IPS-20b (cell line): Measurements from ENCODE around the gene GNB1L.

Source experiments
- H3K27ac ChIP-seq: one replicate; pipeline ENCODE4 v1.5.1; 2013; ENCODE audit warnings: low read length
- H3K27me3 ChIP-seq: 2 replicates; pipeline ENCODE4 v1.6.1; 2013; ENCODE audit warnings: mild to moderate bottlenecking, low read length, inconsistent platforms; ENCODE audit not compliant: insufficient read depth
- H3K36me3 ChIP-seq: 2 replicates; pipeline ENCODE4 v1.6.1; 2013; ENCODE audit warnings: low read depth, mild to moderate bottlenecking, inconsistent platforms, low read length, moderate library complexity; ENCODE audit not compliant: insufficient read depth
- H3K4me1 ChIP-seq: 2 replicates; pipeline ENCODE4 v1.6.1; 2013; ENCODE audit warnings: mild to moderate bottlenecking, control low read depth, inconsistent platforms, low read length, moderate library complexity; ENCODE audit not compliant: insufficient read depth
- H3K4me3 ChIP-seq: 2 replicates; pipeline ENCODE4 v1.5.1; 2013; ENCODE audit warnings: mild to moderate bottlenecking, low read length, inconsistent platforms
- H3K9ac ChIP-seq: 2 replicates; pipeline ENCODE4 v1.6.1; 2013; ENCODE audit warnings: low read depth, mild to moderate bottlenecking, inconsistent platforms, low read length, moderate library complexity
- H3K9me3 ChIP-seq: 2 replicates; pipeline ENCODE4 v1.6.1; 2013; ENCODE audit warnings: mild to moderate bottlenecking, low read depth, low read length, inconsistent platforms; ENCODE audit not compliant: insufficient read depth

The GNB1L gene

GRCh38 chr22:19733755-19734154, 120.9 kb downstream of the GNB1L start:
- Histone ChIP-seq H3K4me1 (no peaks in the 10 kb centered on the region), H3K27ac (no peak overlapping the region)

More at GRCh38 chr22:19733755-19734154, 120.9 kb downstream of the GNB1L start:
- Histone ChIP-seq H3K9ac (no peak overlapping the region), H3K27me3 (peaks cover 23% of the 10 kb centered on the region), H3K9me3 (no peaks in the 10 kb centered on the region), H3K36me3 (no peaks in the 10 kb centered on the region), H3K4me3 (no peak overlapping the region)
